NCI-H1930 (cell line): Measurements from ENCODE around the gene TALDO1.

Source experiments
- DNase-seq, 2 experiments: peaks; one replicate each; lab custom pipeline; 2025; lab: John Stamatoyannopoulos, UW

Gene TALDO1

DNA sequence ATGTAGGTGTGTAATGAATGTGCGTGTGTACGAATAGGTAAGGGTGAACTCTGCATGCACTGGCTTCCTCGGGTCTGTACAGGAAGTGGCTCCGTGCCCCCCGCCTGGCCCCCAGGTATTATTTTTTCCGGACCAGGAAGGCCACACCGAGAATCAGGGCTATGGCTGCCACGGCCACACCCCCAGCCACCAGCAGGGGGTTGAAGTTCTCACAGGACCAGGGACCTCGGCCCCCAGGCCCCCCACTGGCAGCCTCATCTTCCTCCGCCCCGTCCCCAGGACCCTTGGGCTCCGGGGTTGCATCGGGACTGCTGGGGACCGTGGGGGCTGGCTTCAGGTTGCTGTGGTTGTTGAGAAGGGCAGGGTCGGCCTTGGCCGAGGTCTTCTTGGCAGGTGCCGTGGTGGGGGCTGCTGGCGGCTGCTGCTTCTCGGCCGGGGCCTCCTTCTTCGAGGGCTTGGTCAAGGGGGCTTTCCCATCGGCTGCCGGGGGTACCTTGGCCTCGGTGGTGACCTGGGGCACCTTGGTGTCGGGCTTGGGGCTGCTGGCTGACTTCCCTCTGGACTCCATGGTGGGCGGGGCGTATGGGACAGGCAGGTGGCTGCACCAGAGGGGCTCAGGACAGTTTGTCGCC is 40.9 kb downstream of the TALDO1 start:
- DNase-seq, result no peak

DNA sequence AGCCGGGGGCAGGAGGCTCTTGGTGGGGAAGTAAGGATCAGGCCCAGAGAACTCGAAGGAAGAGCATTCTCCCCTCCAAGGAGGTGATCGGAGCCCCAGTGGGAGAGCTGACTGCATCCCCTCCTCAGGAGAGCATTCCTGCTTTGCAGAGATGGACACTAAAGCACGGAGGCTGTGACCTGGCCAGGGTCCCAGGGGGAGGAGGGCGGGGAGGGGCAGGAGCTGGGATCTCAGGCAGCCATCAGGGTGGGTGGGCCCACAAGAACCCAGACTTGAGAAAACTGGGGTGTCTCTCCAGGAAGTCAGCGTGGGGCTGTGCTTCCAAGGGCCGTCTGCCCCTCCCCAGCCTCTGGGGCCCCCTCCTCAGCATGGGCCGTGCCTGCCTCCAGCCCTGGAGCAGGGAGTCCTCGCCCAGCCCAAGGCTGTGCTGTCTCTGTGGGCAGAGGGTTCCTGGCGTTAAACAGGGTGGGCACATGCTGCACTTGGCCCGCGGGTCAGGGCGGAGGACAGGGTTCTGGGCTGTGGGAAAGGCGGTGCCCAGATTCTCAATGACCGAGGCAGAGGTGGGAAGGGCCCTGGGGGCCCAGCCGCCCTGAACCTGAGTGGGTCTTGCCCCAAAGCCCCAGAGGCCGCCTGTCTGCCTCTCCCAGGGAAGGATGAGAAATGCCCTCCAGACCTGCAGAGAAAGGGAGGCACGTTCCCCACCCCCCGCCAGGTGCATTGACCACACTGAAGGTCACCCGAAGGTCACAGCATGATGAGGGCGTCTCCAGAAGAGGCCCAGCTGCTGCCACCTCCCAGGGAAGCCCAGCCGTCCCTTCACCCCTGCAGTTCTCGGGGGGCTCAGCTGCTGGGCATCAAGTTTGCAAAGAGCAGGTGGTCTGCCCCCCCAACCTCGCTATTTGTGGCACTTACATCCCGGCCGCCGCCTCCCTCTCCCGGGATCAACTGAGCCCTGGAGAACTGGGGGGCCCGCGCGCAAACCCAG is 42.0 kb downstream of the TALDO1 start:
- no peak for DNase-seq

DNA sequence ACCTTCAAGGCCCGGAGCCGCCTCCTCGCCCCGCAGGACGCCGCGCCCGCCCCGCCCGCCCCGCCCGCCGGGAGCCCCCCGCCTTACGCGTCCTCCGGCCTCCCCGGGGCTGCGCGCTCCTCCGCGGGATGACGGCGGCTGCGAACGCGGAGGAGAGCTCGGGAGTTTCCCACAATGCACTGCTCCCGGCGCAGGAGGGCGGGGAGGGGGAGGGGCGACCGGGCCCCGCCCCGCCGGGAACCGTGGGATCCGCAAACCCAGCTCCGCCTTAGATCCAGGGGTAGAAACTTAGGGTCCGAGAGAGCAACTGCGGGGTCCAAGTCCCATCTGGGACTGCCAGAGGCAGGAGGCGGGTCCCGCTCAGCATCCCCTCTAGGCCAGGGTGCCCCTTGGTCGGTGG is 42.7 kb downstream of the TALDO1 start, which contains the start of gene CEND1:
Gene CEND1 (minus strand): TSS at position 148 of the 400 bp plus-strand sequence. CDS start 1,514 bp downstream, outside the sequence.
- peak; percentile 56 to 85 for DNase-seq

DNA sequence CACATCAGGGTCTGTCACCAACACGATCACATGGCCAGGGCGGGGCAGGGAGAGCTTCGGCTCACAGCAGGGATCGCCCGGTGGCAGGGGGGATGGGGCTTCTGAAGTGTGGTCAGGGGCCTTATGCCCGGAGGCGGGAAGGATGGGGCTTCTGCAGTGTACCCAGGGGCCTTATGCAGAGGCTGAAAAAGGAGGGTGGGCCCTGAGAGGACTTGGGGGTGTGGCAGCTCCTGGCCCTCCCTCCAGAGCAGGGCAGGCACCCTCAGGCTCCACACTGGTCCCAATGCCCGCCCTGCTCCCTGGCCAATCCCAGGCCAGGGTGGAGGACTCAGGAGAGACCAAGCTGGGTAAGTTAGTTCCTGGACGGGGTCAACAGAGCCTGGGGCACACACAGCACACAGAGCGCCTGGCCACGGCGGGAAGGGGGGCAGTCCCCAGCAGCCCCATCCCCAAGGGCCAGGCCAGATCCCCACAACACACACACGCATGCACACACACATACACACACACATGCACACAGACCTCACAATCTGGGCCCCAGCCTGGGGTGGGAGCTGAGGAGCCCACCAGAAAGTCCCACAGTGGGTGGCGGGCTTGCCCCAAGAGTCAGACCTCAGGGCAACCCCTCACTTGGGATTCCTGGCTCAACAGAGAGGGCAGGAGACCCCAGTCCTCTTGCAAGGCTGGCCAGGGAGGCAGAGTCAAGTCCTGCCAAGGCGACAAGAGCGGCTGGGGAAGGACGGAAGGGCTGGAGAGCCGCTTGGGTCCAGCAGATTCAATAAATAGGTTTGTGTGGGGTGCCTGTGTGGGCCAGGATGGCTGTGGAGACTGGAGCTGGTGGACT is 43.7 kb downstream of the TALDO1 start:
- no peak for DNase-seq

DNA sequence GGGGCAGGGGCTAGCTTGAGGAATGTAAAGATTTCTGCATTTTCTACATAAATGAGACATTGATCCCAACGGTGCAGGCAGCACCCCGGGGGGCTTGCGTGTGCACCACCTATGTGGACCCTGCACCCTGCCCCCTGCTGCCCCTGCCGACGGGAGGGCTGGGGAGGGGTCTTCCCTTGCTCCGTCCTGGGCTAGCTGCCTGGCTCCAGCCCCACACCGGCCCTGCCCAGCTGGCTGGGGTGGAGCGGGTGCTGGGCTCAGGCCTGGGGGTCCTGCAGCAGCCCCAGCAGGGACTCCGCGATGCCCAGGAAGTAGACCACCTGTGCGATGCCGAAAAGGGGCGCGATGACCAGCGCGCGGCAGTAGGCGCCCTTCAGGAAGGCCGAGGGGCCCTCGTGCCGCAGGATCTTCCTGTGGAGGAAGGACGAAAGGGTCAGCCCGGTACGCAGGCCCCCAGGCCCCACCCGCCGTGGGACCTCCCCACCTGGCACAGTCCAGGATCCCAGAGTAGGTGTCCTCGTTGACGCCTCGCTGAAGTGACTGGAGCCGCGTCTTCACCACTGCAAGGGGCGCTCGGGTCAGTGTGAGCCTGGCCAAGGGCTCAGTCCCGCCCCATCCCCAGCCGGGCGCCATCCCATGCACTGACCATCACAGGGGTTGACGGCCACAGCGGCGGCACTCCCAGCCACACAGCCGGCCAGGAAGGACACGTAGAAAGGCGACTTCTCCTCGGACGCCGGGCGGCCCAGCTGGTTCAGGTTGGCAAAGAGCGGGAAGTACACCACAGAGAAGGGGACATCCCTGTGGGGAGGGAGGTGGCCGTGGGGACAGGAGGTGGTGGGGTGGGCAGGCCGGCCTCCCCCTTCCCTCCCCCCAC is 44.6 kb downstream of the TALDO1 start:
- no peak for DNase-seq

DNA sequence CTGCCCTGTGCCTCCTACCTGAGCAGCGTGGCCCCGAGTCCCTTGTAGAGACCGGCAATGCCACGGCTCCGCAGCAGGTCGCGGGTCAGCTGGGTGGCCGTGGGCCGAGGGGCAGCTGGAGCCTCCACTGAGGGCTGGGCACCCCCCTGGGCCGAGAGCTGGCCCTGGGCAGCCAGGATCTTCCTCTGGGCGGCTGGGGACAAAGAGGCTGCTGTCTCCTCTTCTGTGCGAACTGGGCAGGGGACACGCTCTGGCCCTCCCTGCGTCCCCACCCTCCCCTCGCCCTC is 45.2 kb downstream of the TALDO1 start:
- no peak for DNase-seq

DNA sequence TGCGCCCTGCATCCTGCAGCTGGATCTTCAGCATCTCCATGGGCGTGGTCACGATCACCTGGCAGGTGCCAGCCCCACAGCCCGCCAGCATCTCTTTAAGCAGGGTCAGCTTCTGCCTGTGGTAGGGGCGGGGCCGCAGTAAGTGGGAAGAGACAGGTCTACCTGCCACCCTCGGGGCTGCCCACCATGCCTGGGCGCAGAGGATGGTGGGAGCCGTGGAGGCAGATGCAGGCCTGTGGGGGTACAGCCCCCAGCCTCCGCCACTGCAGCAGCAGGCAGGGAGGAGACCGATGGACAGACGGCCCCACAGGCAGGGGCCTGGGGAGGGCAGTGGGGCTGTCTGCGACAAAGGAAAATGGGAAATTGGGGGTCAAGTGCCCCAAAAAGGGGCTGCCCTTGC is 45.6 kb downstream of the TALDO1 start:
- DNase-seq, result no peak

DNA sequence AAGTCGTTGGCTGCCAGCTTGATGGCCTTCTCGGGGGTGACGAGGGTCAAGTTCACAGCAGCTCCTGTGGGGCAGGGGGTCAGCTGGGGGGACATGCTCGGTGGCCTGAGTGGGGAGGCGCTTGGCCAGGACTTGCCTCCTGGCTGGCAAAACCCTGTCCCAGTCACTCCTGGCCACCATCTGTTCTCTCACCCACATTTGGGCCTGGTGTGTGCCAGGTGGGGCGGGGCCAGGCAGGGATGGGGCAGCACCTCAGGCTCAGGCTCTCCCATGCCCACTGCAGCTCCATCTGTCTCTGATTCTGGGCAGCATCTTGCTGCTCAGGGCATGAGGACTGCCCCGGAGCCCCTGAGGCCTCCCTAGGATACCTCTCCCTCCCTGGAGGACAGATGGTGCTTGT is 46.3 kb downstream of the TALDO1 start:
- no peak for DNase-seq

DNA sequence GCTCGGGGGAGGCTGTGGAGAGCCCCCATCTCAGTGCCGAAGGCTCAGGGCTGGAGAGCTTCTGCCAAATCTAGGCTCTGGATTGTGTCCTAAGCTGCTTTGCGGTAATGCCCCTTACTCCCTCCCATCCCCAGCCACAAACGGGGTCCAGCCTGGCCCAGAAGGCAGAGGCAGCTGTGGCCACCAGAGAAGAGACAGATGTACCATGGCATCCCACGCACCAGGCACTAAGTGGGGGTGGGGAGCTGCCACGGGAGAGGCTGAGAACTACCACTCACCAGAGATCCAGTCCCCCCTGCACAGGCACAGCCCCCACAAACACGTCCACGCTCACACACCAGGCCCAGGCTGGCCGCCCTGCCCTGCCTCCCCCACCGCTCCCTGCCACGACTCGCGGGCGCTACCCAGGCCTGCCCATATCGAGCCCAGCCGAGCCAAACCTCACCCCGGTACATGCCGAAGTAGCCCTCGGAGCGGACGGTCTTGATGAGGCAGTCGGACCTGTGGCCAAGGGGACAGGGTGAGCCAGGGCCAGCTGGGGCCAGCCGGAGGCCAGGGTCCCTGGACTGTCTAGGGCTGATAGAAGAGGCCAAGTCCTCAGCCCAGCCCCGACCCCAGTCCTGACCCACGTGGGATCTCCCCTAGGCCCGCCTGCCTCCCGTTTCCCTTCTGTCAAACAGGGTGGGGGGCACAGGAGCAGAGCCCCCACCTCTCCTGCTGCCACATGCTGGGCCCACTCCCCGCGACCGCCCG is 46.9 kb downstream of the TALDO1 start:
- DNase-seq, result no peak

DNA sequence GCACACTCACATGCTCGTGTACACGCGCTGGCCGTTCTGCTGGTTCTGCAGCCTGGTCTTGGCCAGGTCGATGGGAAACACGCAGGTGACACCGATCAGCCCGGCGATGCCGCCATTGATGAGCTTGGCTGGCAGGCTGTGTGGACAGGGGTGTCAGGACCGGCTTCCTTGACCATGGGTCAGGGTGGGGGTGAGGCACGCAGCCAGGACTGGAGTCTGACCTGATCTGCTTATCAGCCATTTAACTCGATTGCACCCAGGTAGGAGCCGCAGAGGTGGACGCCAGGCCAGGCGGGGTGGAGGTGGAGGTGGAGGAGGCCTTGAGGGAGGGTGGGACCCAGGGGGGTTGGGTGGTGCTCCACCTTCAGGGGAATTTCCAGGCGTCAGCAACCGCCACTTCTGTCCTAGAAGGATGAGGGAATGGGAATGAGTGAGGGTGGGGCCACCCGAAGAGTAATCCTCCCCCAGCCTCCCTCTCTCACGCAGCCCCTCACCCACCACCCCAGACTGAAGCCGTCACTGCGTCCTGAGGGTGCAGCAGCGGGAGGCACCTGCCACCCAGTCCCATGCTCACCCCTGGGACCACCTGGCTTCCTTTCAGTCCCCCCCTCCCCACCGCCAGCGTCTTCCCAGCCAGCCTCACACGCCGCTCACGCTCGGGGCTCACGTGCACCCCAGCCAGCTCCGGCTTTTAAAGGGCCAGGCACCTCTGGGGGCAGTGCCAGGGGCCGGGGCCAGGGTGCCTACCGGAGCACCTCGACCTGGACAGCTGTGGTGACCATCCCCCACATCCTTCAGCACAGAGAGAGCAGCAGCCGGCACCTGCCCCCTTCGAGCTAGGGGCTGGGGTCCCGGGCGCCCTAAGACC is 47.7 kb downstream of the TALDO1 start:
- no peak for DNase-seq

DNA sequence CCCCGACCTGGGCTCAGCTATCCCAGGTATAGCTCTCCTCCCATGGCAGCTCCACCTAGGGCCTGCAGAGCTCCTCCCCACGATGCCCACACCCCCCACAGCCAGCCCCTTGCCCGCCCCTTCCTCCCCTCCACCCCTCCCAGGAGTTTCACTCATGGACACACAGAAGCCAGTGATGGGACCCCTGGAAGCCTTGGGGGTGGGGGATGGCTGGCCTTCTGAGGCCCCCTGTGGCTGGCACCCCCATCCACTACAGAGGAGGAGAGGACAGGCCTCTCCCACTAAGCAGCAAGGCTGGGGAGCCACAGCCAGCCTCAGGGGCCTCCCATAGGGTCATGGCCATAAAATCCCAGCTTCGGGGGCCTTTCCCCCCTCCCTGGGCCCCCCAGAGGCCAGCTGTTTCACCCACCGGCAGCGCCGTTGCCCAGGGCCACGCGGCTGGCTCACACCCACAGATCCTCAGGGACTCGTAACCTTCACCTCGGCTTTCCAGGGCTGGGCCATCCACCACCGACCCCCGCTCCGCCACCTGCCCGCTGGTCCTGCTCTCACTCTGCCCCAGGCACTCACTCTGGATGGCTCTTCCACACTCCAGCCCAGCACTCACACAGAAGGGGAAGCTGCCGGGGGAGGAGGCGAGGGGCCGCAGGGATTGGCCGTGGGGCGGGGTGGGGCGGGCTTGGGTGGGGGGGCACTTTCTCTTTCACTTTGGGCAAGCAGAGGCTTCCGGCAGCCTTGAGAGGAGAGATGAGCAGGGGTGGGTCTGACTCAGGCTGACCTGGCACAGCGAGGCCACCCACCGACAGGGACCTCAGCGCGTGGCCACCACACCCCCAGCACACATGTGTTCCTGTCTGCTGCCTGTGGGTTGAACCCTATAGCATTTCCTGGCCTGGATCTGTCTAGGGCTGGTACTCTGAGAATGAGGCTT is 48.6 kb downstream of the TALDO1 start:
- peak in 1 of 2 experiments; percentile 22 for DNase-seq

DNA sequence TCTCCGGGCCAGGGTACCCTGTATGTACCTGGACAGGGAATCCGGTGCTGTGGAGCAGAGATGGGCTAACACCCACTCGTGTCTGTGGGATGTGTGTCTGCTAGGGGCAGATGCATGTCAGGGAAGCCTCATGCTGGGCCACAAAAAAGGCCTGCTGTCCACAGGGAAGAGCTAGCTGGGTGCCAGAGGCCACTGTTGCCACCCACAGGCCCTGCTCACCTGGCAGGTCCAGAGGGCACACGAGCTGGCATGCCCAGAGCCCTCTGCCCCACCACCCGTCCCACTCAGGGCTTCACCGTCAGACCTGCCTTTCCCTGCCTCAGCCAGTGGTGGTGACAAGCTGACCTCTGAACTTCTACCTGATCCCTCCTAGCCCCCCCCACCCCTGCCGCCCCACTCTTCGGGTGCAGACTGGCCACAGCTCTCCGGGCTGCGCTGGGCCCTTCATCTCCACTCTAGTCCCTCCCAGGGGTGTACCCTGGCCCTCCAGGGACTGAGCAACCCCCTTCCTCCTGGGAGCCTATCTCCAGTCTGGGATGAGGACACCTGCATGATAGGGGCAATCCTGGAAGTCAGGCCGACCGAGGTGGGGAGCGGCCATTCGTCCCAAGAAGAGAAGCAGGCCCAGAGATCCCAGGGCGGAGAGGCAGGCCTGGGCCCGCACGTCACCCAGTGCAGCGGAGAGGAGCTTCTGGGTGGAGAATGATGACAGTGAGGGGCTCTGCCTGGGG is 49.5 kb downstream of the TALDO1 start:
- no peak for DNase-seq

DNA sequence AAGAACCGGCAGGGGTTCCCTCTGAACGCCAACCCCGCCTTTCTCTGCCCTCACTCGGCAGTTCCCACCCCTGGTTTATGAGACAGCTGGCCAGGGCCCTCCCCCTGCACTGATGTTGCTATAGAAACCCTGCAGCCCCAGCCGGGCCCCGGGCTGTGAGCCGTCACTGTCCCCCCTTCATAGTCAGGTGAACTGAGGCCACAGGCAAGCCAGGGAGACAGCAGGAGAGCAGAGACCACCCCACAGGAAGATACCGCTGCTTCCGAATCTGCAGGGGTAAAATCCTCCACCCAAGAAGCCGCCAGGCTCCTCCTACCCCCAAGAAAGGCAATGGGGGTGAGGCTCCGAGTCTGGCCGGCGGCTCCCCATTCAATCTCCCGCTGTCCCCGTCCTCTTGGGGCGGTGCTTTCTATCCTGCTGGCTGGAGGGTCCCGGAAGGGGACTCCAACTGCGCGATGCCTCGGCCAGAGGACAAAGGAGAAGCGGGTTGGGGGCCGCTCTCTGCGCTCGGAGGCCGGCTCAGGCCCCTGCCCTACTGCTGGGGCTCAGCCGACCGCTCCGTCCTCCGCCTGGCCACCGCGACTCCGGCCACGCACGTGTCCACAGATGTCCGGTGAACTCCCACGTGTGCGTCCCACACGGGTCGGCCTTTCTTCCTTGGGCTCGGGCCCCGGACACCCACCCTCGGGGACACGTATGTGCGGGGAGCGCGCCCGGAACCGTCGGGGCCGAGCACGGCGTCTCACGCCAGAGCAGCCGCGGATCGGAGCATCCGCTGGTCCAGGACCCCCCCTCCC is 50.2 kb downstream of the TALDO1 start:
- peak; percentile 44 to 81 for DNase-seq

DNA sequence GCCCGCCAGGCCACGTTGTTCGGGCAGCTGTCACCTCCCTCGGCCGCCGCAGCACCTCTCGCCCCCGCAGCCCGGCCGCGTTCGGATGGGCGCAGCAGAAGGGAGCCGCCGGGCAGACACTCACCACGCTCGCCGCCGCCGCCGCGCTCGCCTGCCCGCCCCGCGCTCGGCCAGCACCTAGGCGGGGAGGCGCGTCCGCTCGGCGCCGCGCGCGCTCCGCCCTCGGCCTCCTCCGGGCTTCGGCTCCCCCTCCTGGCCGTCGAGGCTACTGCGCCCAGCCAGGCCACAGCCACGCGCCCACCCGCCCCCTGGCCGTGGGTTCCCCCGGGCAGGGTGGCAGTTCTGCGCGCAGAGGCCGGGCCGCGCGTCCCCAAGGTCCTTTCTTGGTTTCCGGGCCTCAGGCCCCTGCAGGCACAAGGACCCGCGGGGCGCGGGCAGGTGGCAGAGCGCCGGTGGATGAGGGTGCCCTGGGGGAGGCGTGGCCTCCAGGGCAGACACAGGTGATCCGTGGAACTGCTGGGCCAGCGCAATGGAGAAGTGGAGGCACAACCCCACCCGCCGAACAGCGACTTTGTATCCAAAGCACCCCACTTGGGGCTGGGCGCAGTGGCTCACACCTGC is 50.9 kb downstream of the TALDO1 start, which contains the start of gene SLC25A22:
Gene SLC25A22 (minus strand): TSS at position 189 of the 621 bp plus-strand sequence. CDS start 3,275 bp downstream, outside the sequence.
- DNase-seq, result peak; percentile 66 to 87

DNA sequence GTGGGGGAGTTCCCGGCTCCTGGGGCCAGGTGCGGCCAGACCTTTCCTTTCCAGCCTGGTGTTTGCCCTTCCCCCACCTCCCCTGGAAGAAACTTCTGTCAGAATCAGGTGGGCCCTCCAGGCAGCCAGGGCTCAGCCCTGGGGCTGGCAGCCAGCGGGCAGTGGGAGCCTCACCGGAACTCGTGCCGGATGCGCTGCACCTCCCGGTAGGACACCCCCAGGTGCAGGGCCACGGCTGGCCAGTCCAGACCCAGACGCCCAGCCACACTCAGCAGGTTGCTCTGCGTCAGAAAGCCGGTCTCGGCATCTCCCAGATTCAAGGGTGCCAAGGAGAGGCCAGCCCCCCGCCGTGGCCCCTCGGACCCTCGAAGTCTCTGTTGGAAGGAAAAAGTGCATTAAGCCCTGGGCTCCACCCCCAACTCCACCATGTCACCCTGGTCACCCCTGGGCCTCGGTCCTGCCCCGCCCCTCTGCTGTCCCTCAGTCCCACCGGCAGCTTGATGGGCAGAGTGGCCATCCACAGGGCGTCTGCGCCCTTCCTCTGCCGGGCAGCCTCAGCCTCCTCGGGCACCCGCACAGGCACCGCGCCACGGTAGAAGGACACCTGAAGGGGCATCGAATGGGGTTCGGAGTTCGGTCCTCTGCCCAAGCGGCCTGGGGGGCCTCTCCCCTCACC is 52.5 kb downstream of the TALDO1 start:
- DNase-seq, result no peak

DNA sequence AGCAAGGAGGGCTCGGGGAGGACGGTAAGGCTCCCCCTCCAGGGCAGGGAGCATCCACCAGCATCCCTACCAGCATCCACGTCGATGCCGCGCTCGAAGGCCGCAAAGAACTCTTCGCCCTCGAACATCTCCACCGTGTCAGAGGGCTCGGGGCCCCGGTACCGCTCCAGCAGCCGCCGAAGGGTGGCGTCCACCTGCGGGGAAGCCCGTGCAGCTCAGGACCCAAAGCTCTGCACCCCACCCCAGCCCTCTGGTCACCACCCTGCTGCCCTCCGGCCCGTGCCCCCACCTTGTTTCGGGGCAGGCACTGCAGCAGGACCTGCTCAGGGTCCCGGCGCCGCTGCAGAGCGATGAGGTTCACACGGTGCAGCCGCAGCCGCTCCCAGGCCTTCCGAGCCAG is 53.2 kb downstream of the TALDO1 start:
- DNase-seq, result no peak
